ENCODE results near the gene SYNGAP1. TPM values are rescaled to one million over a fixed set of nuclear protein-coding genes. Genes with fewer than 3 reads are reported as not detected.
"Not testable (repeated sequence)": the region's sequence is repeated elsewhere in the genome, so short reads cannot be mapped to it uniquely, and the experiment has no call there.

The SYNGAP1 gene
- polyA plus RNA-seq, 3 donors: 32.6 to 51.5 (median 33.5) TPM

GRCh38 chr6:33392979-33393378 lies 26.9 kb upstream of the SYNGAP1 start:
- DNase-seq (ENCODE audit: extremely low read depth in 1 of 11, low read depth in 9 of 11, low spot score in 4 of 11): no peak

GRCh38 chr6:33397541-33397940 lies 22.3 kb upstream of the SYNGAP1 start:
- no peak for DNase-seq (ENCODE audit: extremely low read depth in 1 of 11, low read depth in 9 of 11, low spot score in 4 of 11)

GRCh38 chr6:33398601-33399000 lies 21.3 kb upstream of the SYNGAP1 start:
- not testable (repeated sequence) for DNase-seq (ENCODE audit: extremely low read depth in 1 of 11, low read depth in 9 of 11, low spot score in 4 of 11)

- not testable (repeated sequence) for DNase-seq (ENCODE audit: extremely low read depth in 1 of 11, low read depth in 9 of 11, low spot score in 4 of 11)
These were observed 20.0 kb upstream of the SYNGAP1 start for GRCh38 chr6:33399881-33400280.

GRCh38 chr6:33404884-33405283 lies 15.0 kb upstream of the SYNGAP1 start:
- no peak for DNase-seq (ENCODE audit: extremely low read depth in 1 of 11, low read depth in 9 of 11, low spot score in 4 of 11)

- DNase-seq (ENCODE audit: extremely low read depth in 1 of 11, low read depth in 9 of 11, low spot score in 4 of 11): no peak
These were observed 14.4 kb upstream of the SYNGAP1 start for GRCh38 chr6:33405386-33405940.

- no peak for DNase-seq (ENCODE audit: extremely low read depth in 1 of 11, low read depth in 9 of 11, low spot score in 4 of 11)
These were observed 13.7 kb upstream of the SYNGAP1 start for GRCh38 chr6:33406126-33406525.

- DNase-seq (ENCODE audit: extremely low read depth in 1 of 11, low read depth in 9 of 11, low spot score in 4 of 11): no peak
These were observed 12.6 kb upstream of the SYNGAP1 start for GRCh38 chr6:33407132-33407718.

GRCh38 chr6:33410050-33410710 lies 9.7 kb upstream of the SYNGAP1 start:
- DNase-seq (ENCODE audit: extremely low read depth in 1 of 11, low read depth in 9 of 11, low spot score in 4 of 11): peak; percentile 87 to 98 (median 96)

- no peak for DNase-seq (ENCODE audit: extremely low read depth in 1 of 11, low read depth in 9 of 11, low spot score in 4 of 11)
These were observed 8.9 kb upstream of the SYNGAP1 start, which contains the start of gene PHF1 for GRCh38 chr6:33410711-33411631. PHF1 (plus strand) TSS chr6:33411014; CDS start chr6:33412264, 1,250 bp downstream.

GRCh38 chr6:33411632-33412005 lies 8.2 kb upstream of the SYNGAP1 start:
- DNase-seq (ENCODE audit: extremely low read depth in 1 of 11, low read depth in 9 of 11, low spot score in 4 of 11): no peak

- no peak for DNase-seq (ENCODE audit: extremely low read depth in 1 of 11, low read depth in 9 of 11, low spot score in 4 of 11)
These were observed 7.5 kb upstream of the SYNGAP1 start for GRCh38 chr6:33412140-33413009.

GRCh38 chr6:33413241-33414120 lies 6.4 kb upstream of the SYNGAP1 start:
- DNase-seq (ENCODE audit: extremely low read depth in 1 of 11, low read depth in 9 of 11, low spot score in 4 of 11): no peak

- DNase-seq (ENCODE audit: extremely low read depth in 1 of 11, low read depth in 9 of 11, low spot score in 4 of 11): no peak
These were observed 5.1 kb upstream of the SYNGAP1 start for GRCh38 chr6:33414592-33415271.

- no peak for DNase-seq (ENCODE audit: extremely low read depth in 1 of 11, low read depth in 9 of 11, low spot score in 4 of 11)
These were observed 4.0 kb upstream of the SYNGAP1 start for GRCh38 chr6:33415831-33416230.

GRCh38 chr6:33416386-33417127 lies 3.3 kb upstream of the SYNGAP1 start:
- no peak for DNase-seq (ENCODE audit: extremely low read depth in 1 of 11, low read depth in 9 of 11, low spot score in 4 of 11)

Measured in renal cortex interstitium (tissue), 11 donors.